Fibroblast of lung (primary cell): ENCODE data around the gene ADGRL2. TPM values are rescaled to one million over a fixed set of nuclear protein-coding genes. Genes with fewer than 3 reads are reported as not detected.

Experiments used
- DNase-seq, 2 donors: peaks; one replicate each; pipeline versions ENCODE4 v3.0.0 to v3.0.0-alpha.2; 2010; ENCODE audit warnings: low read depth in 2 of 2
- H2AFZ ChIP-seq: 2 replicates; pipeline ENCODE4 v1.5.1; 2012; ENCODE audit warnings: low read length, control low read depth, inconsistent platforms
- H3K27ac ChIP-seq: 2 replicates; pipeline ENCODE4 v1.5.1; 2011; ENCODE audit warnings: low read length, control low read depth; ENCODE audit not compliant: insufficient read depth
- H3K27me3 ChIP-seq: 2 replicates; pipeline ENCODE4 v1.5.1; 2011; ENCODE audit warnings: mild to moderate bottlenecking, low read length; ENCODE audit not compliant: control insufficient read depth, insufficient read depth
- H3K36me3 ChIP-seq: 2 replicates; pipeline ENCODE4 v1.5.1; 2011; ENCODE audit warnings: low read length; ENCODE audit not compliant: control insufficient read depth, insufficient read depth
- H3K4me1 ChIP-seq: 2 replicates; pipeline ENCODE4 v1.5.1; 2011; ENCODE audit warnings: low read length; ENCODE audit not compliant: control insufficient read depth, insufficient read depth; ENCODE audit errors: extremely low read depth
- H3K4me2 ChIP-seq: 2 replicates; pipeline ENCODE4 v1.5.1; 2011; ENCODE audit warnings: low read length, control low read depth; ENCODE audit not compliant: insufficient read depth; ENCODE audit errors: extremely low read depth
- H3K4me3 ChIP-seq, 4 experiments: fragments of 200-600 bp in 1 of 4; sonication (generic) in 1 of 4; replicated peaks in 1 of 4; 2 replicates each; pipeline ENCODE4 v1.5.1; 2011 to 2016; ENCODE audit warnings: low read length in 4 of 4, low read depth in 3 of 4, mild to moderate bottlenecking in 3 of 4, control low read depth in 2 of 4, inconsistent platforms in 1 of 4, mixed read lengths in 1 of 4; ENCODE audit not compliant: insufficient read depth in 1 of 4; ENCODE audit errors: control extremely low read depth in 1 of 4
- H3K79me2 ChIP-seq: 2 replicates; pipeline ENCODE4 v1.5.1; 2012; ENCODE audit warnings: mild to moderate bottlenecking, low read length, inconsistent platforms; ENCODE audit not compliant: control insufficient read depth, insufficient read depth
- H3K9ac ChIP-seq: 2 replicates; pipeline ENCODE4 v1.5.1; 2011; ENCODE audit warnings: mild to moderate bottlenecking, low read length, control low read depth; ENCODE audit not compliant: insufficient read depth
- H3K9me3 ChIP-seq: 2 replicates; pipeline ENCODE4 v1.5.1; 2012; ENCODE audit warnings: low read depth, low read length; ENCODE audit not compliant: control insufficient read depth, insufficient read depth
- H4K20me1 ChIP-seq: 2 replicates; pipeline ENCODE4 v1.5.1; 2011; ENCODE audit warnings: low read length; ENCODE audit not compliant: control insufficient read depth, insufficient read depth; ENCODE audit errors: extremely low read depth
- CTCF ChIP-seq, 2 donors: IDR thresholded peaks in 1 of 2; conservative IDR thresholded peaks in 1 of 2; 1 replicate in 1 of 2; 2 replicates in 1 of 2; pipeline ENCODE4 v1.5.1; 2011 to 2012; ENCODE audit warnings: low read length in 2 of 2, control low read depth in 1 of 2, inconsistent platforms in 1 of 2, low read depth in 1 of 2, mild to moderate bottlenecking in 1 of 2
- EZH2 ChIP-seq: IDR thresholded peaks from 2 replicates; pipeline ENCODE4 v1.5.1; 2012; ENCODE audit warnings: low read length, control low read depth, mild to moderate bottlenecking; ENCODE audit errors: missing control alignments
- polyA plus RNA-seq, 2 donors: library from polyadenylated mRNA; depleted of rRNA in 1 of 2; stranded (reverse) in 1 of 2; unstranded in 1 of 2; fragments of >200 nt; gene quantifications; 2 replicates each; pipeline ENCODE4 v1.2.1, GENCODE V29; 2011 to 2012; ENCODE audit warnings: missing spikeins in 1 of 2
- total RNA-seq: library from RNA; depleted of rRNA; stranded (reverse); fragments of >200 nt; gene quantifications from 2 replicates; pipeline ENCODE4 v1.2.1, GENCODE V29; 2014

Gene ADGRL2
- total and polyA plus RNA-seq, 2 donors (not counting 1 experiment from before 2014, with no cell fraction given) = 74.1 to 196 TPM

DNA sequence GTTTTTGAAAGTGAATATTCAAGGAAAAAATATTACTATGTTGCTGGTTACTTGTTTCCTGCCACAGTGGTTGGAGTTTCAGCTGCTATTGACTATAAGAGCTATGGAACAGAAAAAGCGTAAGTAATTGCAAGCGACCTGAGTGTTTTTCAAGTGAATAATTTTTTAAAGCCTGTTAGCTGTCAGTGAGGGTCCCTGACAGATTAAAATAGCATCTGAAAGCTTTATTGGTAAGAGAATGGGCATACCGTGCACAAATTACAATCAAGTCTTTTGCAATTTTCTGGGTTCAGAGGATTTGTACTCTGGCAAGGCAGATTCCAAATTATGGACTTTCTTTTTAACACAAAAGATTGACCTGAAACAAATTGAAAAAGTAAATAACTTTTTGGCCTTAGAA lies 169.7 kb downstream of the ADGRL2 start:
- H3K36me3 ChIP-seq = no peaks in the 10 kb centered on the region
- H2AFZ ChIP-seq = no peak overlapping the region
- no peak overlapping the region for H3K27ac ChIP-seq
- H3K9me3 ChIP-seq = no peaks in the 10 kb centered on the region
- no peaks in the 10 kb centered on the region for H3K79me2 ChIP-seq
- TF ChIP-seq EZH2 (no peak), CTCF (conservative IDR thresholded peaks at IDR 0.05 in 1 of 2, IDR thresholded peaks at IDR 0.05 in 1 of 2; ENCODE audit: low read depth in 1 of 2, low read length in 2 of 2) (no peak)
- H3K9ac ChIP-seq = no peak overlapping the region
- H3K27me3 ChIP-seq = no peaks in the 10 kb centered on the region
- H4K20me1 ChIP-seq = no peaks in the 10 kb centered on the region
- H3K4me3 ChIP-seq = no peak overlapping the region
- H3K4me1 ChIP-seq = no peaks in the 10 kb centered on the region
- no peak overlapping the region for H3K4me2 ChIP-seq
- no peak for DNase-seq

DNA sequence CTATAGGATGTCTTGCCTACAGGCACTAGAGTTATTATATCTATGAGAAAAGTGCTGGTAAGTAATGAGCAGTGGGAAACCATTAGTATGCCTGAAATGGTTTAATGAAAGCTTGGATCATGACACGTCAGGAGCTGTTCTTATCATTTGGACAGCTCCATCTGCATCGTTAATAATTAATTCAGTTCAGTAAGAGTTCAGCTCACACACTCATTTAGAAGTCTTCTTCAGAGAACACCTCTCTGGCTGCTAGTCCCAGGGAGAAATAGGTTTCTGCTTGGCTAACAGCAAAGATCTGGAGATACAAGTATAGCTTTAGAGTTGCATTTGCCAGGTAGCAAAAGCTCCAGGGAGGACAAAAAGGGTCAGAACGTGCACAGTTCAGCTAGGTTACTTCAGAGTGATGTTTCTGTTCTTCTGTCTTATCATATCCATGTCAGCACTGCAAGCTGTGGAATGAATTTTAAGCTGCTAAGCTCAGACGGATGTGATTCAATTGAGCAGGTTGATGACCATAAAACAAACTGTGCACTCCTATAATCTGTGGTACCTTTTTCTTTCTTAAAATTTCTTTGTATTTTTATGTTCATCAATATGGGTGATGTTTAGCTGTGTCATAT lies 173.6 kb downstream of the ADGRL2 start:
- no peak overlapping the region for H3K4me3 ChIP-seq
- no peaks in the 10 kb centered on the region for H3K4me1 ChIP-seq
- no peaks in the 10 kb centered on the region for H3K36me3 ChIP-seq
- no peak overlapping the region for H3K4me2 ChIP-seq
- no peaks in the 10 kb centered on the region for H4K20me1 ChIP-seq
- no peak overlapping the region for H3K27ac ChIP-seq
- H2AFZ ChIP-seq = no peak overlapping the region
- H3K79me2 ChIP-seq = no peaks in the 10 kb centered on the region
- no peak for TF ChIP-seq CTCF (conservative IDR thresholded peaks at IDR 0.05 in 1 of 2, IDR thresholded peaks at IDR 0.05 in 1 of 2; ENCODE audit: low read depth in 1 of 2, low read length in 2 of 2)
- no peak for TF ChIP-seq EZH2
- no peaks in the 10 kb centered on the region for H3K27me3 ChIP-seq
- no peak overlapping the region for H3K9ac ChIP-seq
- no peak for DNase-seq
- H3K9me3 ChIP-seq = no peaks in the 10 kb centered on the region

GRCh38 chr1:81974883-81975555 lies 174.3 kb downstream of the ADGRL2 start:
- Histone ChIP-seq H3K27ac (no peak overlapping the region), H3K4me3 (no peak overlapping the region), H2AFZ (no peak overlapping the region), H4K20me1 (no peaks in the 10 kb centered on the region), H3K4me1 (no peaks in the 10 kb centered on the region), H3K79me2 (no peaks in the 10 kb centered on the region), H3K4me2 (no peak overlapping the region), H3K9ac (no peak overlapping the region), H3K27me3 (no peaks in the 10 kb centered on the region), H3K36me3 (no peaks in the 10 kb centered on the region), H3K9me3 (no peaks in the 10 kb centered on the region)
- no peak for DNase-seq
- TF ChIP-seq EZH2 = no peak
- no peak for TF ChIP-seq CTCF (conservative IDR thresholded peaks at IDR 0.05 in 1 of 2, IDR thresholded peaks at IDR 0.05 in 1 of 2; ENCODE audit: low read depth in 1 of 2, low read length in 2 of 2)
